OCI-LY7 (cell line): ENCODE data around the gene NAA38.

Experiments used
- CTCF ChIP-seq: fragments of 200-600 bp; sonication (generic); conservative IDR thresholded peaks from 2 replicates; pipeline ENCODE4 v1.5.1; 2014; ENCODE audit warnings: mild to moderate bottlenecking, antibody characterized with exemption, low read length, moderate library complexity, mixed read lengths
- EZH2phosphoT487 ChIP-seq: fragments of 200-600 bp; sonication (generic); IDR thresholded peaks from 2 replicates; pipeline ENCODE4 v1.6.1; 2018; ENCODE audit warnings: low read depth, borderline replicate concordance, mild to moderate bottlenecking, mixed run types, antibody characterized with exemption, low read length, moderate library complexity, mixed read lengths

- TF ChIP-seq CTCF: no peak
- no peak for TF ChIP-seq EZH2phosphoT487
Observed at GRCh38 chr17:7846063-7846735, 11.2 kb downstream of the NAA38 start.
